H9 (cell line): Measurements from ENCODE around the gene ACER3. TPM values are rescaled to one million over a fixed set of nuclear protein-coding genes. Genes with fewer than 3 reads are reported as not detected.
"Not testable (repeated sequence)": the region's sequence is repeated elsewhere in the genome, so short reads cannot be mapped to it uniquely, and the experiment has no call there.

Source experiments
- DNase-seq: peaks from one replicate; pipeline ENCODE4 v3.0.0-alpha.2; 2017
- H2AFZ ChIP-seq: one replicate; pipeline ENCODE4 v1.6.1; 2013; ENCODE audit warnings: mild to moderate bottlenecking, low read length, control low read depth, moderate library complexity
- H2AK5ac ChIP-seq: 2 replicates; pipeline ENCODE4 v1.6.1; 2013; ENCODE audit warnings: low read length, control low read depth, mixed read lengths; ENCODE audit not compliant: insufficient read length
- H2BK120ac ChIP-seq: one replicate; pipeline ENCODE4 v1.6.1; 2013; ENCODE audit warnings: low read depth, mild to moderate bottlenecking, low read length, control low read depth, inconsistent platforms; ENCODE audit not compliant: poor library complexity, severe bottlenecking
- H2BK12ac ChIP-seq: 2 replicates; pipeline ENCODE4 v1.6.1; 2013; ENCODE audit warnings: low read length, control low read depth, mixed read lengths, low read depth; ENCODE audit not compliant: insufficient read length
- H2BK15ac ChIP-seq: 2 replicates; pipeline ENCODE4 v1.6.1; 2013; ENCODE audit warnings: low read depth, low read length, control low read depth
- H2BK20ac ChIP-seq: one replicate; pipeline ENCODE4 v1.6.1; 2013; ENCODE audit warnings: low read depth, mild to moderate bottlenecking, low read length, control low read depth, inconsistent platforms; ENCODE audit not compliant: poor library complexity, severe bottlenecking
- H2BK5ac ChIP-seq: 2 replicates; pipeline ENCODE4 v1.6.1; 2013; ENCODE audit warnings: low read length, control low read depth, mixed read lengths; ENCODE audit not compliant: insufficient read length
- H3K14ac ChIP-seq: 2 replicates; pipeline ENCODE4 v1.6.1; 2013; ENCODE audit warnings: low read length, control low read depth; ENCODE audit not compliant: insufficient read depth
- H3K18ac ChIP-seq: 2 replicates; pipeline ENCODE4 v1.6.1; 2013; ENCODE audit warnings: low read depth, mild to moderate bottlenecking, mixed read lengths, low read length, control low read depth; ENCODE audit not compliant: insufficient read length
- H3K23ac ChIP-seq: 2 replicates; pipeline ENCODE4 v1.6.1; 2013; ENCODE audit warnings: low read length, control low read depth, mixed read lengths, low read depth; ENCODE audit not compliant: insufficient read length
- H3K23me2 ChIP-seq: 2 replicates; pipeline ENCODE4 v1.6.1; 2013; ENCODE audit warnings: low read depth, mild to moderate bottlenecking, mixed read lengths, low read length, control low read depth; ENCODE audit not compliant: insufficient read length, poor library complexity, severe bottlenecking
- H3K27ac ChIP-seq: 2 replicates; pipeline ENCODE4 v1.5.1; 2013; ENCODE audit warnings: low read length, control low read depth, mixed read lengths, low read depth; ENCODE audit not compliant: insufficient read length
- H3K27me3 ChIP-seq: 2 replicates; pipeline ENCODE4 v1.6.1; 2013; ENCODE audit warnings: low read length, control low read depth, inconsistent platforms; ENCODE audit not compliant: insufficient read depth
- H3K4ac ChIP-seq: 2 replicates; pipeline ENCODE4 v1.6.1; 2013; ENCODE audit warnings: low read depth, mild to moderate bottlenecking, control low read depth, inconsistent platforms, low read length, moderate library complexity
- H3K4me1 ChIP-seq: 2 replicates; pipeline ENCODE4 v1.6.1; 2013; ENCODE audit warnings: low read length, control low read depth, inconsistent platforms; ENCODE audit not compliant: insufficient read depth
- H3K4me2 ChIP-seq: 2 replicates; pipeline ENCODE4 v1.6.1; 2013; ENCODE audit warnings: low read length, control low read depth, mixed read lengths; ENCODE audit not compliant: insufficient read length, insufficient read depth
- H3K56ac ChIP-seq: 2 replicates; pipeline ENCODE4 v1.6.1; 2013; ENCODE audit warnings: low read depth, mild to moderate bottlenecking, mixed read lengths, low read length, control low read depth; ENCODE audit not compliant: insufficient read length
- H3K79me1 ChIP-seq: 2 replicates; pipeline ENCODE4 v1.6.1; 2013; ENCODE audit warnings: low read depth, mild to moderate bottlenecking, moderate library complexity, low read length, control low read depth, inconsistent platforms; ENCODE audit not compliant: insufficient read depth, poor library complexity, severe bottlenecking
- H3K79me2 ChIP-seq: 2 replicates; pipeline ENCODE4 v1.6.1; 2013; ENCODE audit warnings: low read length, control low read depth, inconsistent platforms; ENCODE audit not compliant: insufficient read depth
- H3K9ac ChIP-seq: 2 replicates; pipeline ENCODE4 v1.6.1; 2013; ENCODE audit warnings: low read length, control low read depth, mixed read lengths; ENCODE audit not compliant: insufficient read length; ENCODE audit errors: extremely low read depth
- H3K9me3 ChIP-seq: one replicate; pipeline ENCODE4 v1.6.1; 2013; ENCODE audit warnings: low read depth, low read length, inconsistent platforms; ENCODE audit not compliant: control insufficient read depth
- H3T11ph ChIP-seq: one replicate; pipeline ENCODE4 v1.6.1; 2013; ENCODE audit warnings: mild to moderate bottlenecking, low read length, control low read depth, inconsistent platforms
- H4K20me1 ChIP-seq: one replicate; pipeline ENCODE4 v1.6.1; 2013; ENCODE audit not compliant: control insufficient read depth, insufficient read length, insufficient read depth
- H4K5ac ChIP-seq: 2 replicates; pipeline ENCODE4 v1.6.1; 2013; ENCODE audit warnings: low read depth, mild to moderate bottlenecking, mixed read lengths, low read length, control low read depth; ENCODE audit not compliant: insufficient read length
- H4K8ac ChIP-seq: replicated peaks from 2 replicates; pipeline ENCODE4 v1.6.1; 2013; ENCODE audit warnings: low read length, control low read depth, mixed read lengths, low read depth; ENCODE audit not compliant: insufficient read length
- H4K91ac ChIP-seq: 2 replicates; pipeline ENCODE4 v1.6.1; 2013; ENCODE audit warnings: low read depth, mild to moderate bottlenecking, moderate library complexity, mixed read lengths, low read length, control low read depth; ENCODE audit not compliant: insufficient read length
- H3K27ac Mint-ChIP-seq, 3 experiments: 2 replicates in 2 of 3; 3 replicates in 1 of 3; pipeline ENCODE4 v1.8.0; 2020 to 2021; ENCODE audit warnings: mixed read lengths in 3 of 3, mild to moderate bottlenecking in 1 of 3, moderate library complexity in 1 of 3
- H3K27me3 Mint-ChIP-seq: 2 replicates; pipeline ENCODE4 v1.8.0; 2021; ENCODE audit warnings: low read depth, mild to moderate bottlenecking, moderate library complexity, mixed read lengths
- H3K36me3 Mint-ChIP-seq, 3 experiments: 2 replicates in 2 of 3; 3 replicates in 1 of 3; pipeline ENCODE4 v1.8.0; 2020 to 2021; ENCODE audit warnings: low read depth in 3 of 3, mixed read lengths in 3 of 3; ENCODE audit not compliant: insufficient read depth in 1 of 3
- H3K4me1 Mint-ChIP-seq, 2 experiments: 2 replicates each; pipeline ENCODE4 v1.8.0; 2020; ENCODE audit warnings: mixed read lengths in 2 of 2
- H3K4me3 Mint-ChIP-seq, 2 experiments: 2 replicates in 1 of 2; 3 replicates in 1 of 2; pipeline ENCODE4 v1.8.0; 2020 to 2021; ENCODE audit warnings: mild to moderate bottlenecking in 2 of 2, mixed read lengths in 2 of 2, moderate library complexity in 1 of 2
- H3K9me3 Mint-ChIP-seq, 2 experiments: 2 replicates in 1 of 2; 3 replicates in 1 of 2; pipeline ENCODE4 v1.8.0; 2020; ENCODE audit warnings: mild to moderate bottlenecking in 2 of 2, mixed read lengths in 2 of 2, moderate library complexity in 1 of 2
- WGBS: extraction: QIAGEN DNeasy Blood & Tissue Kit; methylation state at CpG from one replicate; pipeline ENCODE4 v1.1.7; 2013; ENCODE audit warnings: missing lambda C conversion rate, low lambda C conversion rate, mixed read lengths; ENCODE audit not compliant: insufficient read length; ENCODE audit errors: extremely low coverage; 5-methylcytosine and 5-hydroxymethylcytosine counted together
- total RNA-seq: library from RNA; stranded (reverse); gene quantifications from 2 replicates; pipeline ENCODE4 v1.2.1, GENCODE V29; 2021
- TF ChIP-seq, protein P1 (sequence below): fragments of 200-600 bp; sonication (generic); conservative IDR thresholded peaks from 3 replicates; pipeline ENCODE4 v1.8.0; 2021; ENCODE audit warnings: antibody characterized with exemption, mild to moderate bottlenecking

ACER3 gene
- total RNA-seq, 1 experiment from 2014 or later, result 14.7 TPM

DNA sequence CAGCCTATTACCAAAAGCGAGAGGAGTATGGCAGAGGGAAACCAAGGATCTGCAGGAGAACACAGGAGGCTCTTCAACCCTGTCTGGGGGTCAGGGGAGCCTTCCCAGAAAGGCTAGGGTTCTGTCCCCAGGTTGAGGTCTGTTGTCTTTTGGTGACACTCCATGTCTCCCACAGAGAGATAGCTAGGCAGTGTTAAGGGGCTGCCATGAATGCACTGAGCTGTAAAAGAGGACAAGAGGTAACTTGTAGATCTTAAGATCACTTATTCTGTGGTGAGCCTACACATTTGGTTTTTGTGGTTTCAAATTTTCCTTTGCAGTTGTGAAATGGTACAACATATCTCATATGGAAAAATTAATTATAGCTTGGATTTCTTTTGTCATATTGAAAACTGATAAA, 6.0 kb upstream of the ACER3 start:
- H4K91ac ChIP-seq, result no peak overlapping the region
- H3K56ac ChIP-seq, result no peak overlapping the region
- H3K23me2 ChIP-seq, result no peaks in the 10 kb centered on the region
- no peak overlapping the region for H4K5ac ChIP-seq
- no peak overlapping the region for H3K4ac ChIP-seq
- H2AK5ac ChIP-seq, result no peak overlapping the region
- Mint-ChIP-seq H3K27ac (no peak overlapping the region), H3K4me1 (peaks cover 4 to 5% of the 10 kb centered on the region in 2 experiments), H3K4me3 (no peak overlapping the region), H3K27me3 (no peaks in the 10 kb centered on the region; the same call in 1 of the 2 replicates), H3K36me3 (no peaks in the 10 kb centered on the region), H3K9me3 (no peaks in the 10 kb centered on the region)
- H3K27me3 ChIP-seq, result no peaks in the 10 kb centered on the region
- H3K9ac ChIP-seq, result no peak overlapping the region
- H3K23ac ChIP-seq, result no peak overlapping the region
- WGBS, result no CpG with 5 or more reads among the region's 1 CpG
- H3K79me2 ChIP-seq, result no peaks in the 10 kb centered on the region
- no peak overlapping the region for H3K14ac ChIP-seq
- H3K4me1 ChIP-seq, result no peaks in the 10 kb centered on the region; the same call in 1 of the 2 replicates
- TF ChIP-seq, protein P1, sequence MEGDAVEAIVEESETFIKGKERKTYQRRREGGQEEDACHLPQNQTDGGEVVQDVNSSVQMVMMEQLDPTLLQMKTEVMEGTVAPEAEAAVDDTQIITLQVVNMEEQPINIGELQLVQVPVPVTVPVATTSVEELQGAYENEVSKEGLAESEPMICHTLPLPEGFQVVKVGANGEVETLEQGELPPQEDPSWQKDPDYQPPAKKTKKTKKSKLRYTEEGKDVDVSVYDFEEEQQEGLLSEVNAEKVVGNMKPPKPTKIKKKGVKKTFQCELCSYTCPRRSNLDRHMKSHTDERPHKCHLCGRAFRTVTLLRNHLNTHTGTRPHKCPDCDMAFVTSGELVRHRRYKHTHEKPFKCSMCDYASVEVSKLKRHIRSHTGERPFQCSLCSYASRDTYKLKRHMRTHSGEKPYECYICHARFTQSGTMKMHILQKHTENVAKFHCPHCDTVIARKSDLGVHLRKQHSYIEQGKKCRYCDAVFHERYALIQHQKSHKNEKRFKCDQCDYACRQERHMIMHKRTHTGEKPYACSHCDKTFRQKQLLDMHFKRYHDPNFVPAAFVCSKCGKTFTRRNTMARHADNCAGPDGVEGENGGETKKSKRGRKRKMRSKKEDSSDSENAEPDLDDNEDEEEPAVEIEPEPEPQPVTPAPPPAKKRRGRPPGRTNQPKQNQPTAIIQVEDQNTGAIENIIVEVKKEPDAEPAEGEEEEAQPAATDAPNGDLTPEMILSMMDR, result no peak
- no peak overlapping the region for H2BK20ac ChIP-seq
- H4K20me1 ChIP-seq, result no peaks in the 10 kb centered on the region
- H2BK12ac ChIP-seq, result no peak overlapping the region
- no peak overlapping the region for H3K18ac ChIP-seq
- no peak overlapping the region for H3K27ac ChIP-seq
- H4K8ac ChIP-seq, result no peak overlapping the region
- H3T11ph ChIP-seq, result no peak overlapping the region
- no peak overlapping the region for H2BK15ac ChIP-seq
- DNase-seq, result no peak
- no peak overlapping the region for H2AFZ ChIP-seq
- H2BK5ac ChIP-seq, result no peak overlapping the region
- H3K79me1 ChIP-seq, result no peaks in the 10 kb centered on the region
- H2BK120ac ChIP-seq, result no peak overlapping the region
- H3K9me3 ChIP-seq, result no peaks in the 10 kb centered on the region
- no peak overlapping the region for H3K4me2 ChIP-seq

DNA sequence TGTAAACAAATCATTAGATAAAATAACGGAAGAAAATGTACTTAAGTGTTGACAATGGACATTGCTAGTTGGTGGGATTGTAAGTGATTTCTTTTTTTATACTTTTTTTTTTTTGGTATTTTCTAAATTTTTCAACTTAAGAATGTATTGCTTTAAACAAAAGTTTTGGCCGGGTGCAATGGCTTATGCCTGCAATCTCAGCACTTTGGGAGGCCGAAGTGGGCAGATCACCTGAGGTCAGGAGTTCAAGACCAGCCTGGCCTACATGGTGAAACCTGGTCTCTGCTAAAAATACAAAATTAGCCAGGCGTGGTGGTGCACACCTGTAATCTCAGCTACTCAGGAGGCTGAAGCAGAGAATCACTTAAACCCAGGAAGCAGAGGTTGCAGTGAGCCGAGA, 5.0 kb upstream of the ACER3 start:
- H3K56ac ChIP-seq, H3K23me2 ChIP-seq, H2BK20ac ChIP-seq, H3K27me3 Mint-ChIP-seq, H3K79me2 ChIP-seq, H3K9me3 ChIP-seq, H4K8ac ChIP-seq, H4K5ac ChIP-seq, H3K27me3 ChIP-seq, H3K9ac ChIP-seq, H3K23ac ChIP-seq, H3K18ac ChIP-seq, H4K91ac ChIP-seq, H3K4me2 ChIP-seq, H3T11ph ChIP-seq, H4K20me1 ChIP-seq, H2AK5ac ChIP-seq, H2BK15ac ChIP-seq, H2BK5ac ChIP-seq, H2BK120ac ChIP-seq, H3K36me3 Mint-ChIP-seq, H3K4ac ChIP-seq, DNase-seq, H3K9me3 Mint-ChIP-seq, H3K79me1 ChIP-seq, H3K14ac ChIP-seq, H3K27ac ChIP-seq, H3K4me3 Mint-ChIP-seq, H2AFZ ChIP-seq, H3K27ac Mint-ChIP-seq, H2BK12ac ChIP-seq, H3K4me1 ChIP-seq: not testable (repeated sequence)
- H3K4me1 Mint-ChIP-seq, result peaks cover 4 to 12% of the 10 kb centered on the region in 2 experiments
- WGBS, result no CpG with 5 or more reads among the region's 5 CpGs
